Fibroblast of lung (primary cell): ENCODE results near the gene DOK6.

Experiments
- EZH2 ChIP-seq: IDR thresholded peaks from 2 replicates; pipeline ENCODE4 v1.5.1; 2012; ENCODE audit warnings: low read length, control low read depth, mild to moderate bottlenecking; ENCODE audit errors: missing control alignments
- TF ChIP-seq, protein P1 (sequence below), 2 donors: IDR thresholded peaks in 1 of 2; conservative IDR thresholded peaks in 1 of 2; 1 replicate in 1 of 2; 2 replicates in 1 of 2; pipeline ENCODE4 v1.5.1; 2011 to 2012; ENCODE audit warnings: low read length in 2 of 2, control low read depth in 1 of 2, inconsistent platforms in 1 of 2, low read depth in 1 of 2, mild to moderate bottlenecking in 1 of 2

DNA sequence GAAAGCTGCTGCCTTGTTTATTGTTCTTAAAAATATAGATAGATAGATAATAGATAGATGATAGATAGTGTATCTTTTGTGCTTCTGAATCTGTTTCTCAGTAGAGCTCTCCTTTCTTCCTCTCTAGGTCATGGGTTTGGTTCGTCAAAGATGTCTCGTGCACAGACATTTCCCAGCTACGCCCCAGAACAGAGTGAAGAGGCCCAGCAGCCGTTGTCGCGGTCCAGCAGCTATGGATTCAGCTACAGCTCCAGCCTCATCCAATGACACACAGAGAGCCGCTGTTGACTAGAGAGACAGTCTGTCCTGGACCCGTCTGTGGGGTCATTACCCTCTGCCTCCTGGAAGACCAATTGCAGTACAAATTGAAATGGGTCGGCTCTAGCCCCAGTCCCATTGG, 440.4 kb downstream of the DOK6 start:
- TF ChIP-seq, protein P1, sequence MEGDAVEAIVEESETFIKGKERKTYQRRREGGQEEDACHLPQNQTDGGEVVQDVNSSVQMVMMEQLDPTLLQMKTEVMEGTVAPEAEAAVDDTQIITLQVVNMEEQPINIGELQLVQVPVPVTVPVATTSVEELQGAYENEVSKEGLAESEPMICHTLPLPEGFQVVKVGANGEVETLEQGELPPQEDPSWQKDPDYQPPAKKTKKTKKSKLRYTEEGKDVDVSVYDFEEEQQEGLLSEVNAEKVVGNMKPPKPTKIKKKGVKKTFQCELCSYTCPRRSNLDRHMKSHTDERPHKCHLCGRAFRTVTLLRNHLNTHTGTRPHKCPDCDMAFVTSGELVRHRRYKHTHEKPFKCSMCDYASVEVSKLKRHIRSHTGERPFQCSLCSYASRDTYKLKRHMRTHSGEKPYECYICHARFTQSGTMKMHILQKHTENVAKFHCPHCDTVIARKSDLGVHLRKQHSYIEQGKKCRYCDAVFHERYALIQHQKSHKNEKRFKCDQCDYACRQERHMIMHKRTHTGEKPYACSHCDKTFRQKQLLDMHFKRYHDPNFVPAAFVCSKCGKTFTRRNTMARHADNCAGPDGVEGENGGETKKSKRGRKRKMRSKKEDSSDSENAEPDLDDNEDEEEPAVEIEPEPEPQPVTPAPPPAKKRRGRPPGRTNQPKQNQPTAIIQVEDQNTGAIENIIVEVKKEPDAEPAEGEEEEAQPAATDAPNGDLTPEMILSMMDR (conservative IDR thresholded peaks at IDR 0.05 in 1 of 2, IDR thresholded peaks at IDR 0.05 in 1 of 2; ENCODE audit: low read depth in 1 of 2, low read length in 2 of 2): no peak
- TF ChIP-seq EZH2: no peak
